HS-27A (cell line): ENCODE data around the gene HMCN2.

Source experiments
- DNase-seq: peaks from one replicate; pipeline ENCODE4 v3.0.0-alpha.2; 2012; ENCODE audit warnings: low read depth, missing footprints

Gene HMCN2

DNA sequence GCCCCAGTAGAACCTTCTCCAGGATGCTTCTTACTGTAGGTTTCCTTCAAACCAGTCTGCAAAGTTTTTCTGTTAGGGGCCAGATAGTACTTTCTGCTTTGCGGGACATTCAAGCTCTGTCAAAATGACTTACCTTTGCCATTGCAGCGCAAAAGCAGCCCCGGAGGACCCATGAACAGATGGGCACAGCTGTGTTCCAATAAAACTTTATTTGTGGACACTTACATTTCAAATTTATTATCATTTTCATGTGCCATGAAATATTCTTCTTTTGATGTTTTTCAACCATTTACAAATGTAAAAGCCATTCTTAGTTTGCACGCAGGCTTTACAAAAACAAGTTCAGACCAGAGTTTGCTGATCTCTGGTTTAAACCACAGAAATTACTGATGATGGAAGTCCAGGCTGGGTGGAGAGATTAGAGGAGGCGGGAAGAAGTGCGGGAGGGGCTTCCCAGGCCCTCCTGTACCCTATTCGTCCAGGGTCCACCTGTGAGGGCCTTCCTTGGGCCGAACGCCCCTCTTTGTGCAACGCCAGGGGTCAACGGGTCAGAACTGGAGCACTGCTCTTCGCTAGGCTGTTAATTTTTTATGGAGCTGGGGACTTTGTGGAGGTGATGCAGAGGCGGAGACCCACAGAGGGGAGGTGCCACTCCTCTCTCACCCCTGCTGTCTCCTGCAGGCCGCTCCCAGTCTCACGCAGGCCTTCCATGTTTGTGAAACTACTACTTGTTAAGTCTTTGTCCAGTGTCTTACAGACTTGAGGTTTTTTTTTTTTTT lies 171.6 kb downstream of the HMCN2 start:
- DNase-seq = no peak

DNA sequence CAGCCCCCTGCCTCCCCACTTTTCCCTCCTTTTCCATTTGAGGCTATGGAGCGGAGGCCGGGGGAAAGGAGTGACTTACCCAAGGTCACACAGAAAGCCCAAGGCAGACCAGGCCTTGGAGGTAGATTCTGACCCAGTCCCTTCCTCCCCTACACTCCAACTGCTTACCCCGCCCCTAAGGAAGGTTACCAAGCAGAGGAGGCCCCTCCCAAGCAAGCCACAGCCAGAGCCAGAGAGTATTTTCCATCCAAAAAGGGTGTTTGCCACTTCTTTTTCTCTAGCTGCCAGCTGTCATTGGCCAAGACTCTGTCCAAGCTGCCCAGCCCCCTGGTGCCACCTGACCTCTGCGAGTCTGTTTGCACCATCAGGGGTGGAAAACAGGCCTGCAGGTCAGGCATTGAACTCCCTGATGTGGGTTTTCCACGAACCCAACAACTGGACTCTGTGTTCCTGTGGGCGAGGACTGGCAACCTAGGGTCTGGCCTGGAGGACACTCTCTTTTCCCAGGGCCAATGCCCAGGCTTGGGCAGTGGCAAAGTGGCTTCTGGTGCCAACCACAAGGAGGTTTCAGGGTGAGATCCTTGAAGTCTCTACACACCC lies 172.9 kb downstream of the HMCN2 start:
- DNase-seq = no peak

- no peak for DNase-seq
Observed at GRCh38 chr9:130441031-130441430, 175.5 kb downstream of the HMCN2 start.

DNA sequence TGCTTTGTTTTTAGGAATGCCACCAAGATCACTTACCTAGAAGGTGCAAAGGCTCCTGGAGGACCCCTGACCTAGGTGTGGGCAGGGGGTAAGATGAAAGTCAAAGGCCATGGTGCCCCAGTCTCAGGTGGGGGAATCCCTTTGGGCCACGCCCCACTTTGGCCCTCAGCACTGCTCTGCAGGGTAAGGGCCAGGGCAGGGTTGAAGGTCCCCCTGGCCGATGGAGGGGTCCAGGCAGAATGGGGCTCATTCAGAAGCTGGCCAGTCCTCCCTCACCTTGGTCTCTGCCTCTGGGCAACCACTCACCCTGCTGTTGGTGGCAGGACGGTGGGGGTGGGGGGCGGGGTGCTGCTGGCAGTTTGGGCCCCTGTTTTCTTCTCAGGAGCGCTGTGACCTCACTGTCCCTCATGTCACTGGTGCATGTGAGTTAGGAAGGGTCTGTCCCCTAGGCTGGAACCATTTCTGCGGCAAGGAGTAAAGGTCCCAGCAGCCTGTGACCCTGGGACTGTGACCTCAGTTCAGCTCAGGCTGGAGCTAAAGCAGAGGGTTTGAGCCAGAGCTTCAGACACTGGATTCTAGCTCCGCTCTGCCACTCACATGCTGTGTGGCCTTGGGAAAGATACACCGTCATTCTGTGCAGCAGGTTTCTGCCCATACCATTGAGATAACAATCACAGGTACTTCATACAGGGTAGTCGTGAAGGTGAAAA lies 177.3 kb downstream of the HMCN2 start:
- DNase-seq = no peak

DNA sequence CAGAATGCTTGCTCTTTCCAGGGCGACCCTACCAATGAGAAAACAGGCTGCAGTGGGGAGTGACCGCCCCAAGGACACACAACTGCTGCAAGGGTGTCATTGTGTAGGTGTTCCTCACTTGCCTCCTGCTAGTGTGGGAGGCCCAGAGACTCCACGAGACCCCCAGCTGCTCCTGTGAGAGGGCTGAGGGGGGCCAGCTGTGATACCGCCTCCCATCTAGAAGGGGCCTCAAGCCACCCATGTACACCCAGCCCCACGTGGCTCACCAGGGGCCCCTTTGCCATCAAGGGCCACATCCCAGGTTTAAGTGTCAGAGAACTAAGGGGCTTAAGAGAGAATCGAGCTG lies 177.9 kb downstream of the HMCN2 start:
- DNase-seq = no peak

DNA sequence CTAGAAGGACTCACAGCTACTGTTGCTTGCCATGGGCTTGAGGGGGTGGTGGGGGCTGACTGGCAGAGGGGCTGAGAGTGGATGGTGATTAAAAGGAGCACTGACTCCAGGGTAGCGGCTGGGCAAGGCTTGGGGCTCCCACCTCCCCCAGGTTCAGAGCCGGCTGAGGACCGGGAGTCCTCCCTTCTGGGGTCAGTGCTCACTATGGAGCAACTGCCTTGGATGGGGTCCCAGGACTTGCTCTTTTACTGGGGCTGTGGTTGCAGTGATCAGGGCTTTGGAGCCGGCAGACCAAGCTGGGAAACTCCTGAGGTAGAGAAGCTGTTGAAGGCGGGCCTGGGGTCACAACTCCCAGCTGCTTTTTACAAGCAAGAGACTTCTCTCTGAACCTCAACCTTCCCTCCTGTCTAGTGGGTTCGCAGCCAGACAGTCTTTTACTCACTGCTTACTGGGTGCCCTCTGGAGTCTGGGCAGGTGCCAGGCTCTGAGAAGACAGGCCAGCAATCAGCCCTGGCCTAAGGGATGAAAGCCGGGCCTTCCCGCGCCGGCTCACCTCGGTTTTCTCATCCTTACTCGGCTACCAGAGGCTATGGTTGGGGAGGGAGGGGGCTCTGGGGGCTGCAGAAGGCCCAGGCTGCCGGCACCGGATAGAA lies 178.4 kb downstream of the HMCN2 start:
- no peak for DNase-seq

DNA sequence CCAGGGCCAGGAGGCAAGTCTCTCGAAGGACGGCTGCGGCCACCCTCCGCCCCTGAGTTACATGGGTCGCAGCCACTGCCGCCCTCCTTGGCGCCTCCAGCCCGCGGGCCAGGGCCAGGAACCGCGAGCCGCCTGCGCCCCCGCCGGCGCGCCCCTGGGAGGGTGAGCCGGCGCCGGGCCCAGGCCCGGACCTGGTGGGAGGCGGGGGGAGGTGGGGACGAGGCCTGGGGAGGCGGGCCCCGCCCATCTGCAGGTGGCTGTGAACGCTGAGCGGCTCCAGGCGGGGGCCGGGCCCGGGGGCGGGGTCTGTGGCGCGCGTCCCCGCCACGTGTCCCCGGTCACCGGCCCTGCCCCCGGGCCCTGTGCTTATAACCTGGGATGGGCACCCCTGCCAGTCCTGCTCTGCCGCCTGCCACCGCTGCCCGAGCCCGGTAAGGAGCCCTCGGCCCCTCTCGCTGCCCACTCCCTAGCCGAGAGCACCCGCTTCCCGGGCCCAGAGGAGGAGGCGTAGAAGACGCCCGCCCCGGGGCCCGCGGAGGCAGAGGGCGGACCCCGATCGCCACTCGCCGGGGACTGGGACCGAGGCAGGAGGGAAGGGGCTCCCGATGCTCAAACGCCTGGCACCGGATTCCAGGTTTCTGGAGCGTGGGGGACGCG lies 179.1 kb downstream of the HMCN2 start, which contains the start of gene ASS1:
ASS1 (plus strand) TSS at position 397 of the 657 bp plus-strand sequence. CDS start 7,268 bp downstream, outside the sequence.
- no peak for DNase-seq

DNA sequence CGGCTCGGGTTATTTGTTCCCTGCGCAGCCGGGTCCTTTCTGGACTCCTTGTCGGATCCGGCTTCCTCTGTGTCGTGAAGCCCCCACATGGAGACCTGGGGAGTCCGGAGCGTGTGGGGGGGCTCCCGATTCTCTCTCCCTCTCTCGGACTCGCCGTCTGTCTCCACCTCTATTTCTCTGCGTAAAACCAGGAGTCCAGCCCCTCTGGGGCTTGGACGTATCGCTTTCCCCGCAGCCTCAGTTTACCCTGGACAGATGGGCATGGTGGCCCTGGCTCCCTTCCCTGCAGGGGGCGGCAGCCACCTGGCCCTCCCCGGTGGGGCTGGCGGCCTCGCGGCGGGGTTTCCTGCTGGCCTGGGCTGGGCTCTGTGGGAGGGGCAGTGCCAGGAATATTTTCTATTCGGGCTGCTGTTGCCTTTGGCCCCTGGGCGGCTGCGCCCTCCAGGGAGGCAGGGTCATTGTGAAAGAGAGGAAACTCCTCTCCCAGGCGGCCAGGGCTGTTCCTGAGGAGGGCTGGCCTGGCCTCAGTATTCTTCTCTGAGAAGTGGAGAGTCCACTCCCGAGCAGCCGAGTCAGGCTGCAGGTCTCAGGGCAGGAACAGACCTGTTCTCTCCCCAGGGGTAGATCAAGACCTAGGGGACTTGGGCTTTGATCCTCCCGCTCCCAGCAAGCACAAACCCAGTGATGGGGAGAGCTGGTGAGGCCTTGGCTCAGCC lies 179.9 kb downstream of the HMCN2 start:
- DNase-seq = no peak

- no peak for DNase-seq
Observed at GRCh38 chr9:130446101-130446861, 180.7 kb downstream of the HMCN2 start.

DNA sequence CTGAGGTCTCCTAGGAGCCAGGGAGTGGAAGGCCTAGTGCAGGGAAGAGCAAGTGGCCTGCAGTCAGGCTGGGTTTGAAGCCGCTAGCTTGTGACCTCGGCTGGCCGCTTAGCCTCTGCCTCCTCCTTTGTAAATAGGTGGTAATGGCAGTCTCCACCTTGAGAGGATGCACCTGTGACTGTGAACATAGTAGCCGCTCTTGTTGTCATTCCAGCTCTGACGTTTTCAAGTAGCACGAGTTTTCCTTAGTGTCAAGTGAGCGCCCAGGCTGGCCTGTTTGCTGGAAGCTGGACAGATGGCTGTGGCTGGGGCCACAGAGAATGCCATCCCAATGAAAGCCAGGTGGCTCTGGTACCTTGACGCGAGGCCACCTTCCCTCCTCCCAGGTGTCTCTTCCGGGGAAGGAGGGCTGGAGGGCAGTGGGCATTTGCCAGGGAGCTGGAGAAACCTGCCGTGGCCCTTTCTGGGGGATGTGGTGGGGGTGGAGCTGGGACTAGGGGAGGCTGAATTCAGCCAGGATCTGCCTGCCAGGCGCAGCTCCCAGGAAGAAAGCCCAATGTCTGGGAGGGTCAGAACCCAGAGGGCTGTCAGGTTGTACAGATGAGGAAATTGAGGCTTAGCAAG lies 181.7 kb downstream of the HMCN2 start:
- no peak for DNase-seq

- DNase-seq = no peak
Observed at GRCh38 chr9:130448035-130448624, 182.6 kb downstream of the HMCN2 start.

DNA sequence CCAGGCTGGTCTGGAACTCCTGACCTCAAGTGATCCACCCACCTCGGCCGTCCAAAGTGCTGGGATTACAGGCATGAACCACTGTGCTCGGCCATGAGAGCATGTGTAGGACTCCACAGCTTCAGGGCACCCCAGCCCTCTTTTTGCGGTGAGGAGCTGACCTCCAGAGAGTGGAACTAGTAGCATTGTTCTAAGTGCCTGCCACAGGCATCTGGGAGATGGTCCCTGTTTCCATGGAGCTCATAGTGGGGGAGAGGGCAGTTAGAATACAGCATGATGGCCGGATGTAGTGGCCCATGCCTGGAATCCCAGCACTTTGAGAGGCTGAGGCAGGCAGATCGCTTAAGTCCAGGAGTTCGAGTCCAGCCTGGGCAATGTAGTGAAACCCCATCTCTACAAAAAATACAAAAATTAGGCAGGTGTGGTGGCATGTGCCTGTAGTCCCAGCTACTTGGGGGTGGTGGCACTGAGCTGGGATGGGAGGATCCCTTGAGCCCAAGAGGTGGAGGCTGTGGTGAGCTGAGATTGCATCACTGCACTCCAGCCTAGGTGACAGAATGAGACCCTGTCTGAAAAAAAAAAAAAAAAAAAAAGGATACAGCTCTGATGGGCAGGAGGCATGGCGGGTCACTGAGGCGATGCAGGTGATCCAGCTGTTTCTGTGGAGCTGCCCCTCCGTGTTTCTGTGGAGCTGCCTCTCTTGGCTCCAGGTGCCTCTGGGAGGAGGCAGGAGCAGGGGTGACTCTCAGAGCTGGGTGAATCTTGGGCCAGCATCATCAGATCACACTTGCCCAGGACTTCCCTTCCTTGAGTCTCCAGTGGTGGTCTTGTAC lies 183.4 kb downstream of the HMCN2 start:
- DNase-seq = no peak

DNA sequence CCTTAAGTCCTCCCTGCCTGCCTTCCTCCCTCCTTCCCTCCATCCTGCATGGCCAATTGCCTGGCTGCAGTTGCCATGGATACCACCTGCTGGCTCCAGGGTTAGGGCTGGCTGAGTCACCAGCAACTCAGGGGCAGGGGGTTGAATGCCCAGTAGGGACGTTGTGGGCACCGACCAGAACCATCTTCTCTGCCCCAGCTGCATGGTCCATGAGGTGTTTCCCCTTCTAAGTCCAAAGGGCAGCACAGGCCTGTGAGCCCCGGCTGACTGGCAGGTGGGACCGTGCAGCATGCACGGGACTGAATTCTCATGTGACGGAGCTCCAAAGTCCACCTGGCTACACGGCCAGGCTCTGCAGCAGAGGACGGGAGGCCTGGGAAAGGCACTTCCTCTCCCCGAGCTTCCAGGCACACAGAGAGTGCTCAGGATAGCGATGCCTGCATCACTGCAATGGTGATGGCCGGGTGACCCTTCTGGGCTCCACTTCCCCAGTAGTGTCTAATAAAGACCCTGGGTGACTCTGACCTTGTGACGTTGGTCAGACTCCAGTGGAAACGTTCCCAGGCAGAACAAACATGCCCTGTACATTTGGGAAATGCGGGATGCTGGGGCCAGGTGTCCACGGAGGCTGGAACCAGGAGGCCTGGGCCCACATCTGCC lies 184.9 kb downstream of the HMCN2 start:
- DNase-seq = no peak

DNA sequence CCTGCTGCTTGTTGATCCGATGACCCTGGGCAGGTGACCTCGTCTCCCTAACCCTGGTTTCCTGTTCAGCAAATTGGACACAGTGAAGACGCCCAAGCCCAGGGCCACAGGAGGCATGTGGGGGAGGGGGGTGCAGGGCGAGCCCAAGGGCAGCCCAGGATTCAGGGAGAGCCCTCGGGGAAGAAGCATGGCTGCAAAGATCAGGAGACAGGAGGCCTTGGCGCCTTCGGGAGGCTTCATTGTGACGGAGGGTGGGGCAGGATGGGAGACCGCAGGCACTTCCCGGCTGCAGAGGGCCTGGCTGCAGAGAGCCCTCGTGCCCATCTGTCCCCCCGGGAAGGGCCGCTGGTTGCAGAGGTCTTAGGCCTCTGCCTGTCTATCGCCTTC lies 185.4 kb downstream of the HMCN2 start:
- no peak for DNase-seq

- peak; percentile 83 for DNase-seq
Observed at GRCh38 chr9:130451509-130452388, 186.2 kb downstream of the HMCN2 start.

DNA sequence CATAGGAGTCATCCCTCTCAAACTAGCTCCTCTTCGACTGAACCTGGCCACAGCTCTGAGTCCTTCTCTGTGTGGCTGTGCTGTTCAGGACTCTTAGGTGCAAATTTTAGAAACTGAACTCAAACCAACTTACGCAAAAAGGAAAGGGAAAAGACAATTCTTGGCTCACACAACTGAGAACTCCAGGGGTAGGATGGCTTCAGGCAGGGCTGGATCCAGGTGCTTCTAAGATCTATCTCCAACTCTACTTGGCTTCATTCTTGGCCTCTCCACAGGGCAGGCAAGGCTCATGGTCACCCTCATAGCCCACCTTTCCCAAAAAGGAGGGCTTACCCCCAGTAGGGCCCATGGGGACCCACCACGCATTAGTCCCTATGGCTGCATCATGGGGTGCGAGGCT lies 187.3 kb downstream of the HMCN2 start:
- DNase-seq = no peak

DNA sequence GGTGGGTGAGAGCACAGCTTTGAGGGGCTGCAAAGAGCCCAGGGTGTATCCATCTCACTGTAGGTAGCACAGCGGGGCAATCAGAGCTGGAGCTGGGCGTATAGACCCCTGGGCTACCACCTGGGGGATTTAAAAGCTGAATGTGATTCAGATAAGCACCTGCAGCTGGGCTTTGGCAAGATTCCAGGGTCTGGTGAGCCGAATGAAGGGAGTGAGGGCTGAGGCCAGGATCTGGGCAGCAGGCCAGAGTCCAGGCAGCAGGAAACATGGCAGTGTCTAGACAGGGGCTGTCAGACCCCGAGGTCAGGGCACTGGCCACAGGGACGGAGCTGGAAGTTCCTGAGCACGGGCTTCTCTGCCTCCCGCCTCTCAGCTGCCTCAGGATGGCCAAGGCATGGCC lies 187.9 kb downstream of the HMCN2 start:
- no peak for DNase-seq
